AG20443 (cell line): ENCODE results near the gene NMNAT2.

Experiments
- DNase-seq: peaks from one replicate; pipeline ENCODE4 v3.0.0; 2012; ENCODE audit warnings: low spot score, mixed read lengths

The NMNAT2 gene

DNA sequence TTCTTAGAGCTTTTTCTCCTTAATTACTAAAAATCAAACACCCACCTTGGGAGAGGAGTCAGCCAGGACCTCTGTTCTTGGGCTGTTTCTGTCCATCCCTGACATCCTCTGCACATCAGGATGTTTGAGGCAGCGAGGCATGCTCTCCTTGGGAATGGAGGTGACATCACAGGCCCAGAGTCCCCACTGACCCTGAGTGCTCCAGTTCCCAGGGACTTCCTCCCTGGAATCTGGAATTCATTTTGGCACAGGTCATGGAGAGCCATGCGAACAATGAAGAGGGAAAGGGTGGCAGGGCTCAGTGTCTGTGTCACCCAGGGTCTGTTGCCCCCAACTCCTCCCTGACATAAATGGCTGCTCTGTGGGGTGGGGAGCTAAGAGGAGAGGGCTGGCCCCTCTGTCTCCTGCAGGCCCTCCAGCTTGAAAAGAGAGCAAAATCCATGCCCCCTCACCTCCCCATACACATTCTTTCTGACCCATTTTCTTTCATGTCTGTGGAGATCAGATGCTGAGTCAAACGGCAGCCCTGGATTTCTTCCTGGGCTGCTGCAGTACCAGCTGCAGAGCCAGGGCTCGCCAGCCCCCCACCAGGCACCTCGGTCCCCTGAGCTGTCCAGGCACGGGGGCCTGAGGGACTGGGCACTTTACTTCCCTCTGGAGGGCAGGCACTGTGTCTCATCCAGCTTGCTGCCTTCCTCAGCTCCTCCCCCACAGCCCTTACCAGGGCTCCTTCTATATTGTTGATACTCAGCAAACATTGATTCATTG is 102.0 kb downstream of the NMNAT2 start:
- DNase-seq = peak; percentile 33

DNA sequence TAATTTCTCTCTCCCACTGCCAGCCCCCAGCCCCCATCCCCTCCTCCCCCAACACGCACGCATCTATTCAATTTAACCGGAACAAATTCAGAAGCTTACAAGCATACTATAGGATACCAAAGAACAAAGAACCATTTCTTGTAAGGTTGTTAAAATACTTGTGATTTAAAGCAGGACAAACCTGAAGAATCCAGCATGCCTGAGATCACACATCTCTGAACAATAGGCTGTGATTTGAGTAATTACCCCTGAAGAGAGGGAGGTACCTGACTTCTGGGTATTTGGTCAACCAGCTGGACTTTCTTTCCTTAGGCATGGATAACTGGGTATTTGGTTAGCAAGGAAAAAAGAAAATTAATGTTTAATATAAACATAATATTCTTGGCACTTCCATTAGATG is 105.1 kb downstream of the NMNAT2 start:
- DNase-seq = no peak

DNA sequence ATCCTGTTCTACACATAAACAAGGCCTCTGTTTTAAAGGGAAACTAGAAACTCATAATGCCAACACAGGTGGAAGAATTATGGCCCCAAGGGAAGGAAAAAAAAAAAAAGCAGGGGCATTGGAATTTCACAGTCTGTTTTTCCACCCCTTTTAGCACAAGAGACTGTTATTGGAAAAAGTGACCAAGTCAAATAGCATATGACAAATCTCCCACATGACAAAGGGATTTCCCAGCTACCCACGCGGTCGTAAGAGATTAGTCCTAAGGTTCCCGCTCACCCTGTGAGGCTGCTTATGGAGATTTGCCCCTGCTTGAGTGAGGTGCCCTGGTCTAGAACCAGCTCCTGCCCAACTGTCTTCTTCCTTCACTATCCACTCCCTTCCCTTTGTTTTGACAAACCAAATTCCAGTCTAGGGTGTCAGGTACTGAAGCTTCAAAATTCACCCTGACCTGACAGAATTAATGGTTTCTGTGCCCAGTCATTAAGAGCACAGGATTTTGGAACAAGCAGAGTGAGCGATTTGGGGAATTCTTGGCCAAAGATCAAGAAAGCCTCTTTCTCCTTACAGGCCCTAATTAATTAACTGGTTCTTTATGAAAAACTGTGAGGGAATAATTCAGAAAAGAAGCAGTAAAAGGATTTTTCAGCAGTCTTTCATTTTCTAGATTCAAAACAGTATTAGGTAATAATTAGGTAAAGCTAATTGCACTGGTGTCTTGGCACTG is 107.3 kb downstream of the NMNAT2 start:
- peak; percentile 17 for DNase-seq

- DNase-seq = no peak
Observed at GRCh38 chr1:183308719-183309118, 109.5 kb downstream of the NMNAT2 start.

DNA sequence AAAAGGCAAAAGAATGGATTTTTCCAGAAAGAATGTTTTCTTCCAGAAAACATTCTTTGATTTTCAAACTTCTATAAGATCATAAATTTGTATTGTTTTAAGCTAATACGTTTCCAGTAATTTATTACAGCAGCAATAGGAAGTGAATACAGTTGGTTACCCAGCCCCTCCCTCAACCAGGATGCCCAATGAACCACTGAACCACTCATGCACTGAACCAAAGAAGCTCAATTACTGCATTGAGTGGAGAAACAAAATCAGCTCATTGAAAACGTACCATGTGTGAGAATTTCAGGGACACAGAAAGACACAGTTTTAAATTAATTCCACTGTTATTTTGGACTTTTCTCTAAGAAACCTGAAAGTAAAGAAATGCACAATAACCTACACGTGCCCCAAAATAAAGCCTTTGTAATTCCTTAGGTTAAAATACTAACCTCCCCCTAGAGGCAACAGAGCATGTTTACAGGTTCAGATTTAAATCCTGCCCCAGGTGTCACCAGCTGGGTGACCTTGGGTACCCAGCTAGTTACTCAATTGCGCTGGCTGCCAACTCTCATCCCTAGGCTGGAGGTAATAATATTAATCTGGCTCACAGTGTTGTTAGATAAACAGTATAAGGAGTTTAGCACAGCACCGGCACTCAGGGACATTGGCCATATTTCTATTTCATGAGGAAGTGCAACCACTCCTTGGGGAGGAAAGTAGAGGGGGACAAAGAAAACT is 111.7 kb downstream of the NMNAT2 start:
- DNase-seq = no peak

DNA sequence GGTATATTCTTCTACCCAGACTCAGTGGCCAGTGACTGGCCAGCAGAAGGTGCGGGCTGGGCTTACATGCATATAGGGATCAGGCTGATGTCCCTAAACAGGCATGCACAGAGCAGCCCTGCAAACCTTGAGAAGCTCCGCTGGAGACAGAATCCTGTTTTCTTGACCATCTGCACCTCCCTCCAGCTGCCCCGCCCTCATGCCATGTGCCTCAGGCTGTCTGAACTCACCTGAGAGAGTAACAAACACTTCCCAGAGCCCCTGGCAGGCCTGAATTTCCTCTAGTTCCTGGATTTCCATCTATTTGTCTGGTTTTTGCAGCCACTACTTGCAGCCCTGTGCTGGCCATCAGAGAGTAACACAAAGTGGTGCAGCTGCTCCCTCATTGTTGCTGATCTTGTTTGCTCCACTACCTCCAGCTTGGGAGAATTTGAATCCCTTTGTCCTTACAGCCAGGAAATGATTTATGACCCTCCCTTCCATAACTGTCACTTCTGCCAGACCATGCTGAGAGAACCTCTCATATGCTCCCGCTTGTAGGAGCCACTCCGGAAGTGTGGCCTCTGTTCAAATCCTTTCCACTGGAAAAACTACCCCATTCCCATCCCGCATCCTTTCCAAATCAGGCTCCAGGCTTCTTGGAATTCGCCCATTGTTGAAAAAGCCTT is 113.6 kb downstream of the NMNAT2 start:
- DNase-seq = no peak

- no peak for DNase-seq
Observed at GRCh38 chr1:183303901-183304300, 114.3 kb downstream of the NMNAT2 start.

- no peak for DNase-seq
Observed at GRCh38 chr1:183303323-183303645, 114.9 kb downstream of the NMNAT2 start.

DNA sequence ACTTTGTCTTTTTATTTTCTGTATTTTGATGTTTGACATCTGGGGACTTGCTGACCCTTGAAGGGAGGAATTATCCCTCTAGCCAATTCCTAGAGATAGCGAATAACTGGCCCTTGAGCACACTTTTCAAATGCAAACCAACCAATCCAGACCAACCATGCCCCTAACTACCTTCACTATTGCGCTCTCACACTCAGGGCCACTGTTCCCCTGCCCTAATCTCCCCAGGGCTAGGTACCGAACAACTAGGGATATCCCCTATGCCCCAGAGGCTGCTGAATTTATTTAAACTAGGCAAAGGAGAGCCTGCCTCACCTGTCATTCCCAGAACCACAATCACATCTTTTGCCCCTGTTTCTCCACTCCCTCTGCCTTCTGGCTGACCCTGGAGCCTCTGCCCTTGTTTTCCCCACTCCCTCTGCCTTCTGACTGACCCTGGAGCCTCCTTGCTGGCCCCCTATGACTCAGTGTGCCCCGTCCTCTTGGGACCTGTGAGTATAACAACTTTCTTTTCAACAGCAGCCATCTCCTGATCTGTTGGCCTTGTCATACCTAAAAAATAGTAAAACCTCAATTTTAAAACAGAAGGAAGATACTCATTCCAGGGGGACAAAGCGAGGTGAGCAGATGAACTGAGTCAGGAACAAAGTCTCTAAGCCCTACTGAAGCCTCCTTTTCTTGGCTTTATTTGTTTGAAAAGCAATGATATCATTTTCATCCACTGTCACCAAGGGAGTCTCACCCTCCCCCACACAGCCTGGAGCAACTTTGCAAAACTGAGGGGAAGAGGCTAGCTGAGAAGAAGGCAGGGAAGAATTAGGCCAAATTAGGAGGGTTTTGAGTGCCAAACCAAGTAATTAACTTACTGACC is 115.5 kb downstream of the NMNAT2 start:
- DNase-seq = no peak

DNA sequence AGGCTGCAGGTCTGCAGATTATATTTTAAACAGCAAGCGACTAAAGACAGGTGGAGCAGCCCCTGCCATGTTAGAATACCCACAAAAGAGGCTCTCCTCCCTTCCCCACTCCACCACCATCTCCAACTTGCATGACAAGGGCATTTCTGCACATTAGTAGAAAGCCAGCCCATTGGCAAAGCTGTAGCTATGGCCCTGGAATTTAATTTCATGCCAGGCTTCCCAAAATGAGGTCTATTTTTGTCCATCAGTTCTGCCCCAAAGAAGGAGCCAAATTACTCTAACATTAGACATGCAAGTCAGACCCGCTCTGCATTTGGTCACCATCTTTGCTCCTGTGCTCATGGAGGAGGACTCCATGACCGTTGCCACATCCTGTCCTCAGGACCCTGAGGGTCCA is 116.9 kb downstream of the NMNAT2 start:
- DNase-seq = no peak

DNA sequence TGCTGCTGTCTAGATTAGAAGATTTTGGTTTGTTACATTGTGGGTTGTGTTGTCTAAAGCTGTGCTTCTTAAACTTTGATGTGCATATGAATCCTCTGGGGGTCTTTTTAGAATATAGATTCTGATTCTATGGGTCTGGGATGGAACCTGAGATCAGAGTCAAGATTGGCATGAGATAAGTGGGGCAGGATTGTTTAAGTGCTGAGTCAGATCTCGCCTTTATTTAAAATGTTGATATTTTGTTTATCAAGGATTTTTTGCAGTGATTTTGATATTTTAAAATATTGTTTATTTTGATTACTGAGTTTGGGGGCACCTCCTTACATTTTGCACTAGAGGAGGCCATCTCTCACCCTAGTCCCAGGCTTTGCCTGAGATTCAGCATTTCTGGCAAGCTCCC is 117.4 kb downstream of the NMNAT2 start:
- no peak for DNase-seq

- DNase-seq = no peak
Observed at GRCh38 chr1:183300395-183300794, 117.8 kb downstream of the NMNAT2 start.

DNA sequence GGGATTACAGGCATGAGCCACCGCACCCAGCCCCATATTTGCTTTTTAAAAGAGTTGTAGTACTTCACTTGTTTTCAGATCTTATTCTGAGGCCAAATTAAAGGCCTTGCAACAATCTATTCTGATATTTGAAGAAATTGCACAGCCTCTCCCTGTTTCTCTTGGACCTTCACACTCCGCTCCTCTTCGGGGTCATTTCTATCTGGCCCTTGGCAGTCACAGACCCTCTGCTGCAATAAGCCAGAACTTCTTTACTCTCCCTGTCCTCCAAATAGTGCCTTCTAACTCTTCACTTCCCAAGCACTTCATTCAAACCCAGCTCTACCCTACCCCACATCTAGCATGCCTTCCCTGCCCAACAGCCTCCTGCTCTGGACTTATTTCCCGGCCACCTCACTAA is 121.4 kb downstream of the NMNAT2 start:
- no peak for DNase-seq

DNA sequence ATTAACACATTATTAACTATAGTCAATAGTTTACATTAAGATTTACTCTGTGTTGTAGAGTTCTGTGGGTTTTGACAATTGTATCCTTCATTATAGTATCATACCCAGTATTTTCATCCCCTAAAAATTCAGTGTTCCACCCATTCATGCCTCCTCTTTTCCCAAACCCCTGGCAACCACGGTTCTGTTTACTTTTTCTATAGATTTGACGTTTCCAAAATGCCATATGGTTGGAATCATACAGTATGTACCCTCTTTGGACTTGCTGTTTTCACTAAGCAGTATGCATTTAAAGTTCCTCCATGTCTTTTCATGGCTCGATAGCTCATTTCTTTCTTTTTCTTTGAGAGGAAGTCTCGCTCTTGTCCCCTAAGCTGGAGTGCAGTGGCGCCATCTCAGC is 122.7 kb downstream of the NMNAT2 start:
- no peak for DNase-seq

- no peak for DNase-seq
Observed at GRCh38 chr1:183293876-183294275, 124.3 kb downstream of the NMNAT2 start.

GRCh38 chr1:183293241-183293640 is 124.9 kb downstream of the NMNAT2 start:
- DNase-seq = no peak

DNA sequence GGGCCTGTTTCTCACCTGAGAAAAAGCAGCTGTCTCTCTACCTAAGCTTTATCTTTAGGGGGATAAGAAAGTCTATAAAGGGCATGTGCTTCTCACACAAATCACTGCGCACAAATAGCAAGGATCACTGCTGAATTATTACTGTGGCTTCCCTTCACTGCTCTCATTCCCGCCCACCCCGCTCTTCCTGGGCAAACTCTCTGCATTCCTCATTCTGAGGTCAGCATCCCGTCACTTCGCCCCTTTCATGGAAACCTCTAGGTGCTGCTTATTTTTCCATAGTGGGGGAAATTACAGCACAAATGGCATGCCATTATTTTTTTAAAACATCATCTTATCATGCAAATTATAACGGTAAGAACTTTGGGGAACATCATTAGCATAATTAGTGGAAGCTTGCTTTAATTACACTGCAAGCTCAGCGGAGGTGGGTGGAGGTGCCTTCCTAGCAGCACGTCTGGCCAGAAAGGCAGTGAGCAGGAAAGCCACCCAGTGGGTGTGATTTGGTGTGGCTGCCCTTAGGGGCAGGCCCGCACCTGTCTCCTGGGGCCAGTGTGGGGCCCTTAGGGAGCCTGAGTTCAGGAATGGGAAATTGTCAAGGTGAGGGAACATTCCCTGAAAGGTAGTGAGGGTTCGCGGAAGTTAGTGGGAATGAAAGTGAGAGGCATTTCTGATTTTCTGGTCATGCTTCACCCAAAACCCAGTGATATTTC is 126.2 kb downstream of the NMNAT2 start:
- DNase-seq = peak; percentile 80

GRCh38 chr1:183291216-183291762 is 126.9 kb downstream of the NMNAT2 start:
- DNase-seq = no peak

GRCh38 chr1:183290628-183291027 is 127.6 kb downstream of the NMNAT2 start:
- no peak for DNase-seq

- no peak for DNase-seq
Observed at GRCh38 chr1:183289051-183289496, 129.1 kb downstream of the NMNAT2 start.

- no peak for DNase-seq
Observed at GRCh38 chr1:183288583-183288982, 129.6 kb downstream of the NMNAT2 start.
